Iris pigment epithelial cell (primary cell): ENCODE results near the gene TENT4A.

ENCODE experiments used
- DNase-seq: peaks from one replicate; pipeline ENCODE4 v3.0.0-alpha.2; 2011; ENCODE audit warnings: low read depth

The TENT4A gene

DNA sequence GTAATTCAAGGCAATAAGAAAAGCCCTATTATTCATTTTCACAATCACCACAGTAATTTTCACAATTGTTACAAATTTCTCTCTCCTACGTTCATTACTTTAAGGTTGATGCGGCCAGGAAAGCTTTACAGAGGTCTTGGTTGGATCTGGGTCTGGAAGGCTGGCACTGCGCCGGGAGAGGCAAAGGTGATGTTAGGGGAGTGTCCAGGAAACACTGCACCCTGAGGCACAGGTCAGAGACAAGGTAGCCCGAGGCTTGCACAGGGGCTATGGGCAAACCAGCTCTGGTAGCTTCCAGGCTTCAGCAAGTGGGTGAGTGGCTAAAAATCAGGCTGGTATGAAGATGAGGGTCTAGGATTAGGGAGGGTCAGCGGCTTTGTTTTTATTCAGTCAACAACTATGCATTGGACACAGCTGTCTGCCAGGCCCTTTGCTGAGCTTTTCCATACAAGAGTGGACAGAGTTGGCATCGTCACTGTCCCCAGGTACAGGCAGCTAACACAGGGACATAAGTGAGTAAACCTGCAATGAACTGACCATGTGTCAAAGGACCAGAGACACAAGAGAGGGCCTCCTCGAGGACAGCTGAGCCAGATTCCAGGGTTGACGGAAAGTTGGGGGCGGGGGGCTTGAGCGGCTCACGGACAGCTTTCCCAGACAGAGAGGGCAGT is 12.4 kb upstream of the TENT4A start:
- no peak for DNase-seq

DNA sequence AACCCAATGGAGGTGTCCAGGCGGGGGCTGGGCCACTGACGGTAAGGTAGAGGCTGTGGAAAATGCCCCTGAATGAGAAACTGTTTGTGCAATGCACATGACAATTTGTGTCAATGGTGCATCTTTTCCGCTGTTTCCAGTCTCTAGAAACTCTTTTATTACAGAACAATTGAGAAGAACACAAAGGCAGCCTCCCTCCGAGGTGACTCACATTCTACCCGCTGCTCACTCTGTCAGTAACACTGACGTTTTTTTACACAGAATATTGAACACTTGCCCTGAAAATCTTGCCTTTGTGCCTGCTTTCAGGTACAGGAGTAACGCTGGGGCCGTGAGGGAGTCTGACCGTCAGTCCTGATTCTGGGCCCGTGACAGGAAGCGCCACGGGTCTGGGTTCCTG is 11.7 kb upstream of the TENT4A start:
- no peak for DNase-seq

DNA sequence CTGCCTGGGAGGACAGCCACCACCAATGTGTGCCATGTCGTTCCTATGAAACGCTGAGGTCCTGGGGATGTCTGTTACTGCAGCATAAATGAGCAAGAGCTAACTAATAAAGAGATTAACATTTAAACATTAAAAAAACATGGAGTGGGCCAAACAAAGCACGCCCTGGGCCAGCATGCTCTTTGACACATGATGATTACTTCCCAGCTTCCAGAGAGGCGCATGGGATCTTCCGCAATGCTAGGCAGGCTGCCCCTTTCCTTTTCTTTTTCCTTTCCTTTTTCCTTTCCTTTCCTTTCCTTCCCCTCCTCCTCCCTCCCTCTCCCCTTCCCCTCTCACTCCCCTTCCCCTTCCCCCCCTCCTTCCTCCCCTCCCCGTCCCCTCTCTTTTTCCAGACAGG is 10.6 kb upstream of the TENT4A start:
- DNase-seq: no peak

DNA sequence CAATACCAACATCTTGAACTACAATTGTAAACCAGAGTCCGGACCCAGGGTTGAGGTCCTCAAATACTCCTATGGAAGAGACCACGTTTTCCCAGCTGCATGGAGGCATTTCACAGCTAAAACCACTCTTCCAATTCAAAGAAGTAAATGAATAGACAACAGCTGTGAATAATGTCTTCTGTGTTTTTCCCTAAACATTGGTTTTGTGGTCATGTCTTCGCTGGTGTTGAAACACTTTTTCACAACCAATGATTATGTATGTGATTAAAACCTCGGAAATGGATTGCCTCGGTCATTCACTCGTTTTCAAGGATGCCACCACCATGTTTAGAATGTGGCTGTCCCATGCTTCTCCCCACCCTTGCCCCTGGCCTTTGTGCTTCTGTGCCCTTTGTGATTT is 9.4 kb upstream of the TENT4A start:
- peak; percentile 61 for DNase-seq

DNA sequence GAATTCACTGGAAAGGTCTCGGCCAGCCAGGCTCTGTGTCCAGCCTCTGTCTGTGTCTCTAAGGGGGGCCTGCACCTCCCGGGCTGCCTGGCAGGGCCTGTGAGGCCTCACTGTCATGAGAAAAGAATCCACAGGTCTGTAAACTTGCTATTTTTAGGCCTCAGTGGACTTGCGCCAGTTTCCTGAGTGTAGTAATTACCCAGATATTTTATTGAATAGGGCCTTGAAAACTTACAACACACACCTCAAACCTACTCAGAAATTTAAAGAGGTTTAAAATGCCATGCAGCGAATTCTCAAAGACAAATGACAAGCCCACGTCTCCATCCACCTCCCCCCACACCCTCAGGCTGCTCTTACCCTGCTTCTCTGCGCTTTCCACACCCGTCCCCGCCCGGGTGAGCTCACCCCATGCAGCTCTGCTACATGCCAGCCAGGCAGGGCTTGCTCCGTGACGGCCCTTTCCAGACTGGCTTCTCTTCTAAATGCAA is 8.8 kb upstream of the TENT4A start:
- DNase-seq: peak; percentile 92

DNA sequence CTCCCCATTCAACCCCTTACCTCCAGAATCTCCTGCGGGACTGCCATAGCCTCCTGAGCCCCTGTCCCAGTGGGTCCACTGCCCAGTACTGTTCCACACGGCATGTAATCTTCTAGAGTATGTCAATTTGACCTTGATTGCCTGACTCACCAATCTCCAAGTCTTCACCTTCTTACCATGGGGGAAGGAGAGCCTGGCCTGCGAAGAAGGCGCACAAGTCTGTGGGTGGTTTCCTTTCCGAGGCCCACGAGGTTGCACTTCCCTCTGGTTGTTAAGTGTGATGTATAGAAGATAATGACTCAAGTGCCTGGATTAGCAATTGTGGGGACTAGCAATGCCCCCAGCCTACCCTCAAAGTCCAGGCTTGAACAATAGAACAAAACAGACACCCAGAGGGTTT is 8.1 kb upstream of the TENT4A start:
- DNase-seq: peak; percentile 38

DNA sequence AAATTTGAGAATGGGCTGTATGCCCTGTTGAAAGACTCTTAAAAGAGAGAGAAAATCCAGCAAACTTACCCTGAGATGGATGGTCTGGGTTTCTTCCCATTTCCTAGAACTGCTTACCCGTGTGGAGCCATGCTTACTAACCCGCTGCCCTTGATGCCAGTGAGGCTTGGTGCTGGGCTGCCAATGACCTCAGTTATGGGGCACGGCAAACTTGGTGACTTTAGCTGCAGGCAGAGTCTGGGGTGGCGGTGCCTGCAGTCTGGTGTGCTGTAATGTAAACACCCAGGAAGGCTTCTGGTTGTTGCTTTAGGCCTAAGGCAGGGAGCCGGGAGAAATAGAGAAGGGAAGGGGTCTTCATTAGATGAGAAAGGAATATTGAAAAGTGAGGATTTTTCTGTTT is 7.3 kb upstream of the TENT4A start:
- DNase-seq: no peak

DNA sequence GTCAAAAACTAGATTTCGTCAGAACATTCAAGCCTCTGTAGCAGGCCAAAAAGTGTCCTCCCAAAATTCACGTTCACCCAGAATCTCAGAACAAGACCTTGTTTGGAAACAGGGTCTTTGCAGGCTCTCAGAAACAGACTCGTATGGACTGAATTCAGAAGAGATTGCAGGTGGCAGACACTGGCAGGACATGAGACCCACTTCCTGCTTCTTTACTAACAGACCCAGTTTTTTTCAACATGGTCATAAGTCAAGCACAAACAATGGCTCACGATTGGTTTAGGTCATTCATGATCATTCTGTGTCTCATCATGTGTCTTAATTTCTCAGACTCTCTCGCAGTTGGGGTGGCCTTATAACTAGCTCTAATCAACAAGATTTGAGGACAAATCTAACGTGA is 5.4 kb upstream of the TENT4A start:
- DNase-seq: no peak

DNA sequence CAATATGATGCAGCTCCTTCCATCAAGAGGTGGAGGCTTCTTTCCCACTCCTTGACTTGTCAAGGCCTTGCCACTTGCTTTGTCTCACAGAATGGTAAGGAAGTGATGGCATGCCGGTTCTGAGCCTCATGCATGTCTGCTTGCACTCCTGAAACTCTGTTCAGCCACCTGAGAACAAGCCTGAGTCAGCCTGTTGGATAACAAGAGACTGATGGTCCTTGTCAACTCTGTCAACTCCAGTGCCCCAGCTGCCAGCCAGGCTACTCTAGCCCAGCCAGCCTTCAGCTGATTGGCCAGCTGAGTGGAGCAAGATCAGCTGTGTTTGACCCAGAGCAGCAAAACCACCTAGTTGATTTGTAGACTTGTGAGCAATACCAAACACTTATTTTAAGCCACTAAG is 4.4 kb upstream of the TENT4A start:
- no peak for DNase-seq

DNA sequence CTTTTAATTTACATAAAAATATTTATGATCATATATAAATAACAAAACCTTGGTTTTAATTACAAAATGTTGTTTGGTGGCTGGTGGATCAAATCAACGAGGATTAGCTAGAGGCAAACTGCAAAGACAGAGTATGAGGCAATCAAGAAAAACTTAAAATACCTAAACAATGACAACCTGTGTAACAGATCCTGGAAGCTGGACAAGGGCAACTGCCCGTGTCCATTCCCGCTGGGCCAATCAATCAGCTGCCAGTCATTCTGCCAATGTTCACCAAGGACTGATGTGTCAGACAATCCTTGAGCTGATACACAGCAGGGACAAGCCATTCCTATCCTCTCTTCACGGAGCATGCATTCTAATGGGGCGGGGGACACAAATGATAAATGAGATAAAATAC is 3.2 kb upstream of the TENT4A start:
- DNase-seq: no peak

DNA sequence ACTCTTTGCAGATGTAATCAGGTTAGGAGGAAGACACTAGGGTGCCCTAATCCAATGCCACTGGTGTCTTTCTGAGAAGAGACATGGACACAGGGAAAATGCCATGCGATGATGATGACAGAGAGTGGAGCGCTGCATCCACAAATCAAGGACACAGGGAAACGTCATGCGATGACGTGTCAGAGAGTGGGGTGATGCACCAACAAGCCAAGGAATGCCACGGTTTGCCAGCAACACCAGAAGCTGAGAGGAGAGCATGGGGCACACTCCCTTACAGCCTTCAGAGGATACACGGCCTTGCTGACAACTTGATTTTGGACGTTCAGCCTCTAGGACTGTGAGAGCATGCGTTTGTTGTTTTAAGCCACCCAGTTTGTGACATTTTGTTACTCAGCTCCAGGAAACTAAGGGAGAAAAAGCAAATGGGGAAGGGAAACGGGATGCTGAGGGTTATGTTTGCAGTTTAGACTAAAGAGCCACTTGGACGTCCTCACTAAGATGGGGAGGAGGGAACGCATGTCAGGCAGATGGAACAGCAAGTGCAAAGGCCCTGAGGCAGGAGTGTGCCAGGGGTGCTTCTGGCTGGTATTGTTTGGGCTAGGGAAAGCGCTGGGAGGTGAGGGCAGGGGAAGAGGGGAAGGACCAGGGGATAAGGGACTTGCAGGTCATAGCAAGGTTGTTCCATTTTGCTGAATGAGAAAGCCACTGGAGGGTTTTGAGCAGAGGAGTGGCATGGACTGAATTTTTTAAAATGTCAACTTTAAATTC is 2.5 kb upstream of the TENT4A start:
- DNase-seq: no peak

DNA sequence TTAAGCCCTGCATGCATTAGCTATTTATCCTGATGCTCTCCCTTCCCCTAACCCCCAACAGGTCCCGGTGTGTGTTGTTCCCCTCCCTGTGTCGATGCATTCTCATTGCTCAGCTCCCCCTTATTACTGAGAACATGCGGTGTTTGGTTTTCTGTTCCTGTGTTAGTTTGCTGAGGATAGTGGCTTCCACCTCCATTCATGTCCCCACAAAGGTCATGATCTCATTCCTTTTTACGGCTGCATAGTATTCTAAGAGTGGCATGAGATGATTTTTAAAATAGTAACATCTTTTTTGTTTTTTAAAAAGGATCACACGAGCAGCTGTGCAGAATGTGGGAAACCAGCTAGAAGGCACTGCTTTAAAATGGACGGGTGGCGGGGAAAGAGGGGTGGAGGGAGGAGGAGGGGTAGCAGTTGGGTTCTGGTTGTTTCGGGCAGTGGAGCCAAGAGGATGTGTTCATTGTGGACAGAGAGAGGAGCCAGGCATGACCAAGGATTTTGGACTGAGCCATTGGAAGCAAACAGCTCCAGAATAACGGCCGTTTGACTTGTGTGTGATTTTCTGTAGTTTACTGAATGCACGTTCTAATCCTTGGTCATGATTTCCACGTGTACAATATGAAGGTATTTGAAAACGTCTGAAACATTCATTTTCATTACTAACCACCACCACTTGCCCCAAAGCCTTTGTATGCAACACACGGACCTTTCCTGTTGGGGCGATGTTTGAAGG is 1.7 kb upstream of the TENT4A start:
- no peak for DNase-seq

DNA sequence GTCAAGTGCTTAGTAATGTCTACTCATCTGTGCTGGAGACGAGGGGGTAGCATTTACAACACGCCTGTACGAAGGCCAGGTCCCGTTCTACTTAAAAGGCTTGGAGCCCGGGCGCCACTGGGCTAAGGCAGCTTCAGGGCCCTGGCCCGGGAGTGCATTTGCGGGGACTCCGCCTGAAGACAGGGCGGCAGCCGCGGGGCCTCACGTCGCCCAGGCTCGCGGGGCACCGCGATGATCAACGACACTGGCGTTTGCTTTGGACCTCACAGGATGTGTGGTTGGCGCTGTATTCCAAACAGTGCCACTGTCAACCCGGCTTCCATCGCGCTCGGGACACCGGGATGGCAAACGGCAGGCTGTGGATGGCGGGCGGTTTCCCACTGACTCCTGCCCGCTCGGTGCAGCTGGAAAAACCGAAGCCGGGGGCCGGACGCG is 1.1 kb upstream of the TENT4A start:
- DNase-seq: peak; percentile 78

DNA sequence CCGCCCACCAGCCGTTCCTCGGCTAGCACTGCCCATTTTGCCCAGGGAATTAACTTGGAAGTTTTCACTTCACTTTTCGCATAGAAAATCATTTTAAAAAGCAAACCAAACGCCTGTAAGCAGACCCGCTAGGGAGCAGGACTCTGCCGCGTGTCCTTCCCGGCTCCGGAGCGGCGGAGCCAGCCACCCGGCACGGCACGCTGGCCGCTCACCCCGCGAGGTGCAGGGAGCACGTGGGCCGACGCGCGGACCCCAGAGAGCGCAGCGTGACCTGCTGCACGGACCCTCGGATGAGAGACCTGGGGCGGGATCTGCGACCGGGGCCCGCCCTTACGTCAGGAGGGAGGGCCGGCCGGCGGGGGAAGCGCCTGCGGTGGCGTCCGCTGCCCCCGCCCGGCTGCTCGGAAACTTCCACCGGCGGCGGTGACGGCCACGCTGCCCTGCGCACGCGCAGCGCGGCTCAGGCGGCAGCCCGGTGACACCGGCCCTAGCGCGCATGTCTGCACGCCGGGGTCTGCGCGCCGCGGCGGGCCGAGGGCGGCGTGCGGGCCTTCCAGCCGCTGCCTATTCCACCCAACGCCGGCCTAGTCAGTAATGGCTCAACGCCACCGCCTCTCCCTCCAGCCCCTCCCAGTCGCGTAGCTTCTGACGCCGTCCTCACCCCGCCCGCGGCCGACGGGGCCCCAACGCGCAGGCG is 507 bp upstream of the TENT4A start:
- peak; percentile 95 for DNase-seq

DNA sequence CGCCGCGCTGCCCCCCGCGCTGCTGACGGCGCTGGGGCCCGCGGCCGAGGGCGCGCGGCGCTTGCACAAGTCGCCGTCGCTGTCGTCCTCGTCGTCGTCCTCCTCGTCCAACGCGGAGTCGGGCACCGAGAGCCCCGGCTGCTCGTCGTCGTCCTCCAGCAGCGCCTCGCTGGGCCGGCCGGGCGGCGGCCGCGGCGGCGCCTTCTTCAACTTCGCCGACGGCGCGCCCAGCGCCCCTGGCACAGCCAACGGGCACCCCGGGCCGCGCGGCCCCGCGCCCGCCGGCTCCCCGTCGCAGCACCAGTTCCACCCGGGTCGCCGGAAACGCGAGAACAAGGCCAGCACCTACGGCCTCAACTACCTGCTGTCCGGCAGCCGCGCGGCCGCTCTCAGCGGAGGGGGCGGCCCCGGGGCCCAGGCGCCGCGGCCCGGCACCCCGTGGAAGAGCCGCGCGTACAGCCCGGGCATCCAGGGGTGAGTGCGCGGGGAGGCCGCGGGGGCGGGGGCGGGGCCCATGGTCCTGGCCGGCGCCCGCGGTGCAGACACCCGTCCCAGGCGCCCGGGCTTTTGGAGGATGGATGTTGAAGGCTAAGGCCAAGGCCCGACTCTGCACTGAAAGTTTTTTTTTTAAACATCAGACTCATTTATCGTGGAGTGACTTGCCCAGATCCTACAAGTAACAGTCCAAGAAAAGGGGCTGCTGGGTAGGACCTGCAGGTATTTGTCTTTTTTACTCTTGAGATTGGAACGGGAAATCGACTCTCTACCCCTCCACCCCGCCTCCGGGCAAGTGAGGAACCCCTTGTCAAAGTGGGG is 1.2 kb downstream of the TENT4A start:
- no peak for DNase-seq

DNA sequence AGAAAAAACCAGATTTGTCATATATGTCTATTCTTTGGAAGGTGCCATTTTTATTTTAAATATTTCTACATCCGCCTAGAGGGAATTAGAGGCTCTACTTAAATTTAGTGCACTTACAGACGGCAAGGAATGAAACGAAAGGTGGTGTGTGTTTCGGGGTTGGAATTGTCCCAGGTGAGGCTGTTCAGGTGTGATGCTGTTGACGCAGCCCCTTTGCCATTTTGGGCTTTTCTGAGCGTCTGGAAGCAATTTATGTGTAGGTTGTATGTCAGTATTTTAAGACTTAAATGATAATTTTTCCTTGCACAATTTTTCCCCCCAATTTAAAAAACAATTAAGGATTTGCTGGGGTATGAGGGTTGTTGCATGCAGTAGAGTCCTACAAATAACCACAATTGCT is 2.0 kb downstream of the TENT4A start:
- DNase-seq: no peak

DNA sequence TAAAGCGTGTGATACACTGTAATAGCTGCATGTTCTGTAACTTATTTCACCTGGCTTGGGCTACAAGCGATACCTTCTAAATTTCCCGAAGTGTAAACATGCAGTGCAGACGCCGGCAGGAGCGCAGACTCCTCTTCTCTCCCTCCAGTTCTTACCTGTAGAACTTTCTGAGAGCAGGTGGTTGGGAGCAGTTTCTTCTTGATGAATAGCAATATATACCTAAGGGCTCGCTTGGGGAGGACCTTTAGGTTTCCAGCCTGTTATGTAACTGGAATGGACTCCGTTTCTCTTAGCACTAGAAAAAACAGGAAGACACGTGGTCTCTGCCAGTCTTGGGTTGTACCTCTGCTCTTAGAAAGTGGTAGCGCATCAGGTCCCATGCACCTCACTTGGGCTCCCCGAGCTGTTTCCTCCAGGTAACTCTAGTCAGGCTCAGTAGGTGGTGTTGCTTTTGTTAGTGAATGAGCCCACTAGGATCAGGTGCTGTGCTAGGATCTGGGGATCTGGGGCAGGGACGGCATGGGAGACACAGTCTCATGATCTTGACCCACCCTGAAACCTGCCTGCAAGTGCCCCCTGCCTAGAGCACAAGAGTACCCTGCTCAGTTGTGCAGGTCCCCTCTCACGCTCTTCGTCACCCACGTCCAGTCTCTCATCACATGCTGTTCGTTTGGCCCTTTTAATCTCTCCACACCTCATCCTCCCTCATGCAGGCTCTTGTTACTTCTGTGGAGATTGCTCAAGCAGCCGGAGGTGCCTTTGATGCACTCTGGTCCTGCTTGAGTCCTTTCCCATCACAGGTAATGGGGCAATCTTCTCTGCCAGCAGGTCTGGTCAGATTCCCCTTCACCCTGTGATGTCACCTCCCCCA is 2.8 kb downstream of the TENT4A start:
- no peak for DNase-seq

DNA sequence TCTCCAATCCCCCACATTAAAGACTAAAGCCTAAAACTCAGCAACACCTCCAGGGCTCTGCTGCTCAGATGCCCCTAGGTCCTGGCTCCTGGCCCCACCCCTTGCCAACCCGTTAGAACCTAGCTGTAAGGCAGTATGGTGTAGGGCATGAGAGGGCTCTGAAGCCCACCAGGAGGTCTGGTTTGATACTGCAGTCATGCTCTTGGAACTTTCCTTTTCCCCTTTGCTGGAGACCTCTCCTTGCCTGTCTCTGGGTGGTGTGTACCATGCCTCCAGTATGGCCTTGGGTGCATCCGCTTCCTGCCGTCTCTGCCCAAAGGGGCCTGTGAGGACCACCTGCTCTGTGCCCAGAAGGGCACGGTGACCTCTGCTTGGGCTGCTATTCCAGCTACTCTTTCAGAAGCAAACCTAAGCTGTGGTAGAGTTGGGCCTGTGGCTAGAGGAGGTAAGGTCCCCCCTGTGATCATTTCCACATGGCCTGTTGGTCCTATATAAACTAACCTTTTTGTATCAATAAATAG is 3.5 kb downstream of the TENT4A start:
- DNase-seq: no peak

DNA sequence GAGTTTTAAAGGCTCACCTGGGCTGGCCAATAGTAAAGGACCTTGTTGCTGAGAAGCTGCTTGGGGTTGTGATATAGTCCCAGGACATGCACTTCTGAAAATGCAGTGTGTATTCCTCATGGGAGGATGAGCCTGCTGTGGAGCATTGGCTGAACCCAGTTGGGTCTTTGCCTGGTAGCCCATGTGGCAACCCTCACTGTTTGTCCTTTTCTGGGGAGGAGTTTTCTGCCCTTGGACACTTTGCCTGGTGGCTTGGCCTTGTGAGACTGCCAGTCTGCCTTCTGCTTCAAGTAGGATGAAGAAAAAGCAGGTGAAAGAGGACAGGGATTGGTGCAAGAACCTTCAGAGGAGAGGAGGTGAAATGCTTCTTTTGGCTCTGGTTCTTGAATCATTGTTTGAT is 4.0 kb downstream of the TENT4A start:
- DNase-seq: no peak

DNA sequence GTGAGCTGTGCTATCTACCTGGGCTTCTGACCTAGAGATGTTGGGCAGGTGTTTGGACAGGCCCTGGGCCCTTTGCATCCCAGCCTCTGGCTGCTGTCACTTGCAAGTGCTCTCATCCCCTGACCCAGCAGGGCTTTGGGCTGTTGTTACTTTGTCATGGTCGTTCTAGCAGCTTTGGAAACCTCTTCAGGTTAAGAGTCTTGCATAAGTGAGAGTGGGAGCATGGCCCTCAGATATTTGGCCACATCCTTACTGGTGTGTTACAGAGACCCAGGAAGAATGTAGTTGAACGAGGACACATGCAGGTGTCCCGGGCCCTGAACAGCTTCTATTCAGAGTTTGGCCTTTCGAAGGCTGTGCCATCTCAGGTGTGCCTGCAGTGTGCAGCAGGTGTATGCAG is 4.5 kb downstream of the TENT4A start:
- DNase-seq: no peak
